ENCODE measurements around the gene CAPZB.
"Not testable (repeated sequence)": the region's sequence is repeated elsewhere in the genome, so short reads cannot be mapped to it uniquely, and the experiment has no call there.

DNA sequence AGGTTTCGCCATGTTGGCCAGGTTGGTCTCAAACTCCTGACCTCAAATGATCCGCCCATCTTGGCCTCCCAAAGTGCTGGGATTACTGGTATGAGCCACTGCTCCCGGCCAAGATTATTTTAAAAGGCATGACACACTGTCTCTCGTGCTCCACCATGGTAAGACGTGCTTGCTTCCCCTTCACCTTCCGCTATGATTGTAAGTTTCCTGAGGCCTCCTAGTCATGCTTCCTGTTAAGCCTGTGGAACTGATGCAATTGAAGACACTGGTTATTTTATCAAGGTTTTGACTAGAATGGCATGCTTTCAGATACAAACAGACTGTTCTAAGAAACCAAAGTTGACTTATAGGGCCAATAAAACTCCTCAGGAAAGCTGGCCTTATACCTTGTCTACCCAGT, 16.9 kb upstream of the CAPZB start:
- TF ChIP-seq CTCF (IDR thresholded peaks at IDR 0.05; ENCODE audit: low read length); EZH2 (IDR thresholded peaks at IDR 0.05; ENCODE audit: borderline replicate concordance, low read length): not testable (repeated sequence)

All from OCI-LY1 (cell line).